Heart left ventricle (tissue), 16 donors: ENCODE data around the gene VTI1A. TPM values are rescaled to one million over a fixed set of nuclear protein-coding genes. Genes with fewer than 3 reads are reported as not detected.
A peak's percentile ranks its signal among the peaks of the same experiment; 100 is the strongest.

Experiments used
- ATAC-seq, 4 donors: fragments of 200-7000 bp; cut with Tn5 transposase; one replicate each; pipeline ENCODE4 v1.9.1; 2020 to 2022; ENCODE audit warnings: moderate library complexity in 4 of 4, mild to moderate bottlenecking in 3 of 4, moderate number of reproducible peaks in 1 of 4
- DNase-seq, 5 donors: peaks; one replicate each; pipeline ENCODE4 v3.0.0-alpha.2; 2020
- H3K27ac ChIP-seq, 12 donors: fragments of 200-600 bp; sonication (generic) in 4 of 12; one replicate each; pipeline versions ENCODE4 v1.5.0 to v1.8.0; 2016 to 2022; ENCODE audit warnings: mild to moderate bottlenecking in 2 of 12
- H3K27me3 ChIP-seq, 9 donors: fragments of 200-600 bp; sonication (generic) in 2 of 9; one replicate each; pipeline versions ENCODE4 v1.5.1 to v1.8.0; 2016 to 2022; ENCODE audit warnings: mild to moderate bottlenecking in 3 of 9
- H3K36me3 ChIP-seq, 9 donors: fragments of 200-600 bp; sonication (generic) in 2 of 9; one replicate each; pipeline versions ENCODE4 v1.5.0 to v1.8.0; 2018 to 2022; ENCODE audit warnings: mild to moderate bottlenecking in 2 of 9
- H3K4me1 ChIP-seq, 12 donors: fragments of 200-600 bp; sonication (generic) in 4 of 12; one replicate each; pipeline versions ENCODE4 v1.5.0 to v1.8.0; 2016 to 2022; ENCODE audit warnings: mild to moderate bottlenecking in 3 of 12
- H3K4me3 ChIP-seq, 12 donors: fragments of 200-600 bp; sonication (generic) in 4 of 12; one replicate each; pipeline versions ENCODE4 v1.5.0 to v1.8.0; 2017 to 2022; ENCODE audit warnings: mild to moderate bottlenecking in 9 of 12, moderate library complexity in 4 of 12
- H3K9me3 ChIP-seq, 12 donors: fragments of 200-600 bp; sonication (generic) in 4 of 12; one replicate each; pipeline versions ENCODE4 v1.5.0 to v1.8.0; 2016 to 2022; ENCODE audit warnings: mild to moderate bottlenecking in 1 of 12
- CTCF ChIP-seq, 12 donors: fragments of 200-600 bp; sonication (generic) in 4 of 12; IDR thresholded peaks; one replicate each; pipeline versions ENCODE4 v1.5.0 to v1.8.0; 2018 to 2022; ENCODE audit warnings: antibody characterized with exemption in 12 of 12, mild to moderate bottlenecking in 5 of 12
- POLR2A ChIP-seq, 2 donors: fragments of 450-650 bp; IDR thresholded peaks; one replicate each; pipeline ENCODE4 v1.6.1; 2017; ENCODE audit warnings: antibody characterized with exemption in 2 of 2, mild to moderate bottlenecking in 2 of 2, moderate library complexity in 2 of 2
- WGBS, 4 donors: extraction: QIAGEN DNeasy Blood & Tissue Kit in 2 of 4; methylation state at CpG; one replicate each; pipeline versions ENCODE4 v1.1.5 to v1.1.7; 2013 to 2018; 5-methylcytosine and 5-hydroxymethylcytosine counted together
- intact Hi-C, 10 donors: fragments of 100-400 bp; cut with DNase I; formaldehyde crosslinking; loops; one replicate each; pipeline versions ENCODE4 v1.11.1 to v1.14.2; 2022
- polyA plus RNA-seq, 2 donors: library from polyadenylated mRNA; stranded (reverse); fragments of 200-250 nt; gene quantifications; one replicate each; pipeline ENCODE4 v1.2.3, GENCODE V29; 2013
- total RNA-seq, 9 donors: library from RNA; depleted of rRNA in 2 of 9; stranded (reverse); fragments of >200 nt in 2 of 9; fragmentation: NEBNext Ultra II Directional in 3 of 9; extraction: Animal tissue kit (Norgen Biotek cat#: 25700) in 3 of 9; gene quantifications; one replicate each; pipeline versions ENCODE4 v1.1.0 to v1.2.4, GENCODE V29; 2016 to 2023
- donor health status: ischemic (EF 13 %, LVEDD 7.1; RV severe dilation, severe dysfunction).
- donor health status: healthy with polysubstance abuse.
- donor health status: DM: no; HTN: yes; CAD: no.
- donor health status: DM: no; HTN: no; CAD: no.
- donor health status: ischemic (EF 25% LVEDD 6.9; RV normal size, moderate dysfunction).
- donor health status: ischemic (EF 25% LVEDD 5.7; RV mildly dilated, moderate dysfunction).
- donor health status: healthy.
- donor health status: DM: yes; HTN: yes; CAD: no.
- donor health status: ischemic (EF 35%, LVEDD 5.7; RV mildly dilated, moderate dysfunction).
- donor health status: nonischemic (EF 11% LVEDD 7.7; RV severe dilation, severe dysfunction).
- donor health status: DM: yes; HTN: yes; CAD: no.
- donor health status: PGD.
- donor health status: ischemic (EF 29% LVEDD 5.4; RV normal size, mild dysfunction).
- donor health status: nonischemic (EF 23%, LVEDD 6.1; RV moderate dilation, normal function).

VTI1A gene
- total and polyA plus RNA-seq, 11 donors = 6.0 to 33.1 (median 23.2) TPM

DNA sequence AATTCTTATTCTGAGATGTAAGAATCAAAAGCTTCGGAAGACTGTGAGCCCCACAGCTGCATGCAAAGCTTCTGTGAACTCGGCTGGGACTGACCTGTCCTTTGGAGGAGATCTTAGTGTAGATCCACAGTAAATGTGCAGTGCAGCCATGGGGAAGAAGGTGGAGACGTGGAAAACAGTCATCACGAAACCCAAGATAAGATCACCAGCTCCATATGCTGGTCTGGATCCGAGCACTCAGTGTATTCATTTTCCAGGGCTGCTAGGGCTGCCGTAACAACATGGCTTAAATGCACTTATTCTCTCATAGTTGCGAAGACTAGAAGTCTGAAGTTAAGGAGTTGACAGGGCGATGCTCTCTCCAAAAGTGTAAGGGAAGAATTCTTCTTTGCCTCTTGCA, 360.0 kb downstream of the VTI1A start:
- H3K4me1 ChIP-seq = peaks cover 0 to 4% (median 0%) of the 10 kb centered on the region in 12 donors
- 94 to 98% (median 96%) methylated on average over 8 of the region's 8 CpGs for WGBS, 4 donors
- intact Hi-C loops = no loop called here
- DNase-seq (no peak), ATAC-seq (no peak)
- no peaks in the 10 kb centered on the region for H3K9me3 ChIP-seq
- H3K27me3 ChIP-seq = no peaks in the 10 kb centered on the region
- H3K36me3 ChIP-seq = no peaks in the 10 kb centered on the region
- H3K27ac ChIP-seq = no peak overlapping the region
- H3K4me3 ChIP-seq = no peak overlapping the region
- TF ChIP-seq CTCF (IDR thresholded peaks at IDR 0.05) (no peak), POLR2A (IDR thresholded peaks at IDR 0.05) (no peak)

DNA sequence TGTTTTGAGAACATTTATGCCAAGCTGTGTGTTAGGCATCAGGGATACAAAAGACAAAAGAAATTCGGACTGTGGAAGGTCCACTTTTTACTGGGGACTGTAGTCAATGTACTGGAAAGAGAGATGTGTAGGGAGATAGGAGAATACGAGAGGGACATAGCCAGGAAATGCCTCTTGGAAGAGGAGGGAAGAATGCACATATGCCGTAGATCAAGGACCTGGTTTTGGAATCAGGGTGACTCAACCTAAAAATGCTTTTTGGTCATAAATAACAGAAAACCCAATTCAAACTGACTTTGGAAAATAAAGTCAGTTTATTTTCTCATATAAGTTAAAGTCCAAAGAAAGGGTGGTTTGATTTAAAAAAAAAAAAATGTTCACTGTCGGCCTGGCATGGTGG, 362.7 kb downstream of the VTI1A start:
- DNase-seq = no peak
- peaks cover 0 to 17% (median 0%) of the 10 kb centered on the region in 12 donors for H3K4me1 ChIP-seq
- H3K27ac ChIP-seq = no peak overlapping the region
- H3K4me3 ChIP-seq = no peak overlapping the region
- no peaks in the 10 kb centered on the region for H3K36me3 ChIP-seq
- 95 to 98% (median 96%) methylated on average over 4 of the region's 4 CpGs for WGBS, 4 donors
- ATAC-seq = no peak
- no peaks in the 10 kb centered on the region for H3K27me3 ChIP-seq
- intact Hi-C loops = no loop called here
- no peaks in the 10 kb centered on the region for H3K9me3 ChIP-seq
- TF ChIP-seq POLR2A (IDR thresholded peaks at IDR 0.05) = no peak
- no peak for TF ChIP-seq CTCF (IDR thresholded peaks at IDR 0.05)

GRCh38 chr10:112810711-112811151, 363.7 kb downstream of the VTI1A start:
- WGBS, 4 donors = 91 to 96% (median 94%) methylated on average over 10 of the region's 10 CpGs
- Histone ChIP-seq H3K9me3 (no peaks in the 10 kb centered on the region), H3K4me1 (peaks cover 0 to 24% (median 0%) of the 10 kb centered on the region in 12 donors), H3K4me3 (no peak overlapping the region), H3K27ac (no peak overlapping the region), H3K36me3 (peaks cover 0 to 5% (median 0%) of the 10 kb centered on the region in 9 donors), H3K27me3 (no peaks in the 10 kb centered on the region)
- intact Hi-C loops = no loop called here
- DNase-seq (no peak), ATAC-seq (no peak)
- no peak for TF ChIP-seq POLR2A (IDR thresholded peaks at IDR 0.05)
- TF ChIP-seq CTCF (IDR thresholded peaks at IDR 0.05) = no peak

DNA sequence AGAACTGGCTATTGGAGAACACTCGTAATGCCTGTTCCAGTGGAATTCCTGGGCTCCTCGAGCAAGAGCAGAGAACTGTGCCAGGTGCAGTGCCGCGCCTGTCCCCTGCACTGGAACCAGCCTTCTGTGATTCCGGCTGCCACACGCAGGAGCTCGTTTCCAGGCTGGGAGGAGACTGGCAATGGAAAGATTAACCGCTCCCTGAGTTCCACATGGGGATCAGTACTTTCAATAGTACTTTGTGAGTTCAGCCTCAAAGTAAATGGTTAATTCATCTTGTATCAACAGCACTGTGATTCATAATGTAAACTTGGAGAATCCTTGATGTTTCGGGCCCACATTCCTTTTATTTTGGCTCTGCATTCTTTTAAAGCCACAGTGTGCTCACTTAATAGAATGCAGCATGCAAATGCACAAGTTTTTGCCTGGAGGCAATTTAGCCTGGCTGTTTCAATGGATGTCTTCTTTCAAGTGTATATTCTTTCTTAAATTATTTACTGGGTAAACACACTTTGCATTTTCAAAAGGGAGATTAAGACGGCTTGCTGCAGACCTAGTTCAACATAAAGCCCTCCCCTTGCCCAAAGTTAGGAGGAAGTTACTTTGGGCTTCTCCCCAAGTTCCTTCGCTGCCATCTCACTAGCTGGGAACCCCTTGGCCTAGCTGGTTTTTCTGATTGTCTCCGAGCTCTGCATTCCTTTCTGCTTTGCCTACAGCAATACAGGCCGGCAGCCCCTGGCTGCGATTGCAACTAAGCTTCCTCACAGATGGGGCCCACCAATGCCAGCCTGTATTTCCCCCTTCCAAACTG, 364.9 kb downstream of the VTI1A start:
- DNase-seq = no peak
- Histone ChIP-seq H3K4me1 (peaks cover 0 to 31% (median 0%) of the 10 kb centered on the region in 12 donors), H3K4me3 (no peak overlapping the region), H3K9me3 (no peaks in the 10 kb centered on the region), H3K36me3 (peaks cover 0 to 5% (median 0%) of the 10 kb centered on the region in 9 donors), H3K27ac (no peak overlapping the region), H3K27me3 (no peaks in the 10 kb centered on the region)
- 67 to 81% (median 78%) methylated on average over 14 of the region's 14 CpGs for WGBS, 4 donors
- intact Hi-C loops = no loop called here
- TF ChIP-seq CTCF (IDR thresholded peaks at IDR 0.05) (no peak), POLR2A (IDR thresholded peaks at IDR 0.05) (no peak)
- peak in 1 of 4 donors; percentile 51 for ATAC-seq
